IMR-90 (cell line): Measurements from ENCODE around the gene PITPNC1. TPM values are rescaled to one million over a fixed set of nuclear protein-coding genes. Genes with fewer than 3 reads are reported as not detected.

Experiments
- CTCF ChIP-seq: conservative IDR thresholded peaks from 2 replicates; pipeline ENCODE4 v1.5.1; 2012; ENCODE audit warnings: mild to moderate bottlenecking, low read depth, low read length, improper control_type of control experiment
- polyA plus RNA-seq, 3 experiments: library from polyadenylated mRNA; depleted of rRNA; stranded (reverse); fragments of >200 nt; gene quantifications; 2 replicates each; pipeline ENCODE4 v1.2.3, GENCODE V29; 2012; ENCODE audit warnings: low replicate concordance in 1 of 3
- total RNA-seq: library from RNA; depleted of rRNA; stranded (reverse); fragments of >200 nt; gene quantifications from 2 replicates; pipeline ENCODE4 v1.2.3, GENCODE V29; 2012

PITPNC1 gene
- total and polyA plus RNA-seq, 2 of the 4 experiments (the other 2 are of a cell fraction), result 4.1 TPM

GRCh38 chr17:67390006-67390645 is 13.0 kb downstream of the PITPNC1 start (continued):
- TF ChIP-seq CTCF, result no peak
